Measurements from ENCODE around the gene PARD6A. TPM values are rescaled to one million over a fixed set of nuclear protein-coding genes. Genes with fewer than 3 reads are reported as not detected.
A peak's percentile ranks its signal among the peaks of the same experiment; 100 is the strongest.

Gene PARD6A
- 1 to 10 TPM; 4.1 to 4.4 TPM for total RNA-seq
- long read RNA-seq, partial matches to known transcripts: 0 of 2 reads
- long read RNA-seq, other reads (novel, unspliced or antisense): 0 of 2 reads

GRCh38 chr16:67660564-67661028 is at the start of gene PARD6A:
TSS of gene PARD6A (plus strand) at chr16:67660960. CDS start at chr16:67661039, 79 bp downstream.
- DNase-seq: peak; percentile 93 to 97
- ATAC-seq: peak; percentile 86
- intact Hi-C loops (cut with DNase I, micrococcal nuclease): no loop called here

- intact Hi-C loops (cut with DNase I, micrococcal nuclease): no loop called here
- ATAC-seq: no peak
- peak in 1 of 2 donors; percentile 19 for DNase-seq
Measured at GRCh38 chr16:67613808-67614207, 47.0 kb upstream of the PARD6A start.

GRCh38 chr16:67628216-67628615 is 32.5 kb upstream of the PARD6A start:
- ATAC-seq (no peak), DNase-seq (no peak)
- intact Hi-C loops (cut with DNase I, micrococcal nuclease): no loop called here

- intact Hi-C loops (cut with DNase I, micrococcal nuclease): no loop called here
- ATAC-seq: no peak
- DNase-seq: no peak
Measured at GRCh38 chr16:67632415-67633172, 28.2 kb upstream of the PARD6A start.

DNA sequence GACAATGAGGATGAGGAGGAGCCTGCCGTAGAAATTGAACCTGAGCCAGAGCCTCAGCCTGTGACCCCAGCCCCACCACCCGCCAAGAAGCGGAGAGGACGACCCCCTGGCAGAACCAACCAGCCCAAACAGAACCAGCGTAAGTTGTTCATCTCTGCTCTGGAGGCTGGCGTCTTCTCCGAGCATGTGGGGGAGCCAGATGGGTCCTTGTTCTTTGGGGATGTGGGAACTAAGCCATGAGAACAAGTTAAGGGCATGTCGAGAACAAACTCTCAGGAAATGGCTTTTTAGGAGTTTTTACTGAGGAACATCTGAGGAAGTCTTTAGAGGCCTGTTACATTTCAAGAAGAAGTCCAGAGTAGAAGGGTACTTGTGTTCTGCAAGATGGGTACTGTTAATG is 24.0 kb upstream of the PARD6A start:
- no peak for DNase-seq
- no peak for ATAC-seq
- intact Hi-C loops (cut with DNase I, micrococcal nuclease): no loop called here

DNA sequence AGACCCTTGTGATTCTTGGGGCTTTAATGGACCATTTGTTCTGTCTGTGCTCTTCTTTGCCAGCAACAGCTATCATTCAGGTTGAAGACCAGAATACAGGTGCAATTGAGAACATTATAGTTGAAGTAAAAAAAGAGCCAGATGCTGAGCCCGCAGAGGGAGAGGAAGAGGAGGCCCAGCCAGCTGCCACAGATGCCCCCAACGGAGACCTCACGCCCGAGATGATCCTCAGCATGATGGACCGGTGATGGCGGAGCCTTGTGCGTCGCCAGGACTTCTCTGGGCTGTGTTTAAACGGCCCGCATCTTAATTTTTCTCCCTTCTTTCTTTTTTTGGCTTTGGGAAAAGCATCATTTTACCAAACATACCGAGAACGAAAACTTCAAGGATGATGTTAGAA is 23.1 kb upstream of the PARD6A start:
- ATAC-seq (no peak), DNase-seq (no peak)
- intact Hi-C loops (cut with DNase I, micrococcal nuclease): no loop called here

GRCh38 chr16:67641779-67642708 is 18.7 kb upstream of the PARD6A start:
- DNase-seq (no peak), ATAC-seq (peak; percentile 27)
- intact Hi-C loops (cut with DNase I, micrococcal nuclease): no loop called here

- ATAC-seq: no peak
- DNase-seq: no peak
- intact Hi-C loops (cut with DNase I, micrococcal nuclease): no loop called here
Measured at GRCh38 chr16:67644038-67644437, 16.7 kb upstream of the PARD6A start.

DNA sequence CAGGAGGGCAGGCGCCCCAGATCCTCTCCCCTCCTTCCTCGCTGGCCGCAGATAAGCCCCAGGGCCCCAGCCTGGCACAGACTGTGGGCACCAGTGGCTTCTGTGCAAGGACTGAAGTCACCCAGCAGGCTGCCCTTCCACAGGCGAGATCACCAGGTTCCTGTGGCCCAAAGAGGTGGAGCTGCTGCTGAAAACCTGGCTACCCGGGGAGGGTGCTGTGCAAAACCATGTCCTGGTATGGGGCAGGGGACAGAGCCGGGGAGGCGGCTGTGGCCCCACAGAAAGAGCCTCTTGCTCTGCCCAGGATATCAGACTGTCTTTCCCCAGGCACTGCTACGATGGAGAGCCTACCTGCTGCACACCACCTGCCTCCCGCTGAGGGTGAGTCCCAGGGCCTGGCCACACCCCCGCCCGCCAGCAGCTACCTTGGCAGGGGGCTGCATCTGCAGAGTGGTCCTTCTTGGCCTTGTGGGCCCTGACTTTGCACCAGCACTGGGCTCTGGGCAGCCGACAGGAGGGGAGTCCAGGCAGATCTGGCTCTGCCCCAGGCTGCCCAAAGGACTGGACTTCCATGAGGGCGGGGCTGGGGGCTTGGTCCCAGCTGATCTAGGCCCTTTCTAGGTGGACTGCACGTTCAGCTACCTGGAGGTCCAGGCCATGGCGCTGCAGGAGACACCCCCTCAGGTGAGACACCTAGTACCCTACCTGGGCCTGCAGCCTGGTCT is 15.2 kb upstream of the PARD6A start:
- ATAC-seq: no peak
- intact Hi-C loops (cut with DNase I, micrococcal nuclease): no loop called here
- DNase-seq: no peak

GRCh38 chr16:67647111-67647651 is 13.6 kb upstream of the PARD6A start:
- intact Hi-C loops (cut with DNase I, micrococcal nuclease): no loop called here
- ATAC-seq (no peak), DNase-seq (no peak)

GRCh38 chr16:67647681-67648080 is 13.1 kb upstream of the PARD6A start:
- intact Hi-C loops (cut with DNase I, micrococcal nuclease): no loop called here
- DNase-seq (no peak), ATAC-seq (no peak)

GRCh38 chr16:67648088-67648763 is 12.5 kb upstream of the PARD6A start:
- ATAC-seq (no peak), DNase-seq (no peak)
- intact Hi-C loops (cut with DNase I, micrococcal nuclease): no loop called here

- no peak for DNase-seq
- ATAC-seq: no peak
- intact Hi-C loops (cut with DNase I, micrococcal nuclease): no loop called here
Measured at GRCh38 chr16:67648764-67649407, 11.9 kb upstream of the PARD6A start.

- no peak for DNase-seq
- intact Hi-C loops (cut with DNase I, micrococcal nuclease): no loop called here
- peak; percentile 26 for ATAC-seq
Measured at GRCh38 chr16:67649494-67649931, 11.2 kb upstream of the PARD6A start.

DNA sequence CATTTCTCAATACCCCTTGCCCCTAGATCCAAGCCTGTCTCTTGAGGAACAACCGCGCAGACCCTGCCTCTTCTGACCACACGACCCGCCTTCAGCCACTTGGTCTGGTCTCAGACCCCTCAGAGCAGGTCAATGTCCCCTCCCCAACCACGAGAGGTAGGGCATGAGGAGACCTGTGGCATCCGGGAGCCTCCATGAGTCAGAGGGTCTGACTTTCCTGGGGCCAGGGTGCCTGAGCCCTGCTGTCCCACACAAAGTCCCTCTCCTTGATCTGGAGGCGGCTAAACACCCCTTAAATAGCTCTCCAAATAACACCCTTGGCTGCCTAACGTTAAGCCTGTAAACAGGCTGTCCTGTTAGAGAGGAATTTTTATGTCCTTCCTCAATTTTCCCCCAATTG is 10.7 kb upstream of the PARD6A start:
- intact Hi-C loops (cut with DNase I, micrococcal nuclease): loop anchor here in 1 of 2 donors (10.0 kb wide), 1 partner anchor 85 kb away; the partner anchor contains the start of gene CTCF
- DNase-seq (no peak), ATAC-seq (no peak)

GRCh38 chr16:67651039-67651438 is 9.7 kb upstream of the PARD6A start:
- DNase-seq (no peak), ATAC-seq (no peak)
- intact Hi-C loops (cut with DNase I, micrococcal nuclease): loop anchor here in 1 of 2 donors (10.0 kb wide), 1 partner anchor 86 kb away; the partner anchor contains the start of gene CTCF

GRCh38 chr16:67651847-67652246 is 8.9 kb upstream of the PARD6A start:
- DNase-seq (no peak), ATAC-seq (no peak)
- intact Hi-C loops (cut with DNase I, micrococcal nuclease): loop anchor here in 1 of 2 donors (10.0 kb wide), 1 partner anchor 87 kb away; the partner anchor contains the start of gene CTCF
